HEK293 (cell line): ENCODE results near the gene CCDC149.

Experiments used
- CTCF ChIA-PET: fragments of 350-600 bp; formaldehyde crosslinking; extraction: SDS; loops from one replicate; lab custom pipeline; 2021; ENCODE audit warnings: antibody characterized with exemption; lab: Yijun Ruan, JAX
- POLR2A ChIA-PET: fragments of 300-600 bp; formaldehyde crosslinking; extraction: SDS; loops from one replicate; lab custom pipeline; 2020; ENCODE audit warnings: antibody characterized with exemption, inconsistent platforms; lab: Yijun Ruan, JAX
- H3K27ac ChIP-seq: fragments of 200-500 bp; sonication (Bioruptor generic); 2 replicates; pipeline ENCODE4 v1.5.1; 2014; ENCODE audit warnings: low read depth, low read length, control low read depth, inconsistent platforms; ENCODE audit errors: extremely low read depth
- H3K36me3 ChIP-seq, 2 experiments: fragments of 200-500 bp in 1 of 2; sonication (Bioruptor generic) in 1 of 2; 1 replicate in 1 of 2; 2 replicates in 1 of 2; pipeline ENCODE4 v1.5.1; 2014 to 2017; ENCODE audit warnings: inconsistent platforms in 2 of 2, low read length in 2 of 2; ENCODE audit not compliant: control insufficient read depth in 2 of 2, insufficient read depth in 1 of 2
- H3K4me1 ChIP-seq: fragments of 200-500 bp; sonication (Bioruptor generic); 2 replicates; pipeline ENCODE4 v1.5.1; 2014; ENCODE audit warnings: mild to moderate bottlenecking, low read length, inconsistent platforms; ENCODE audit not compliant: control insufficient read depth, insufficient read depth
- H3K4me3 ChIP-seq: 2 replicates; pipeline ENCODE4 v1.5.1; 2011; ENCODE audit warnings: low read depth, mild to moderate bottlenecking, control low read depth, low read length, moderate library complexity
- H3K9me3 ChIP-seq: fragments of 200-500 bp; sonication (Bioruptor generic); 2 replicates; pipeline ENCODE4 v1.5.1; 2014; ENCODE audit warnings: low read depth, low read length, inconsistent platforms; ENCODE audit not compliant: control insufficient read depth, insufficient read depth
- GFI1B ChIP-seq: fragments of 450-650 bp; formaldehyde crosslinking; IDR thresholded peaks from 2 replicates; pipeline ENCODE4 v1.5.1; 2016; ENCODE audit warnings: missing biosample characterization, missing genetic modification characterization
- KLF8 ChIP-seq: fragments of 450-650 bp; formaldehyde crosslinking; IDR thresholded peaks from 2 replicates; pipeline ENCODE4 v1.5.1; 2016; ENCODE audit warnings: missing biosample characterization, missing genetic modification characterization
- SETDB1 ChIP-seq: IDR thresholded peaks from one replicate; pipeline ENCODE4 v1.6.1; 2017; ENCODE audit warnings: mild to moderate bottlenecking, low read length, moderate library complexity, mixed read lengths; ENCODE audit not compliant: insufficient read length
- WT1 ChIP-seq: fragments of 450-650 bp; formaldehyde crosslinking; IDR thresholded peaks from 2 replicates; pipeline ENCODE4 v1.5.1; 2016; ENCODE audit warnings: missing biosample characterization, missing genetic modification characterization
- ZNF148 ChIP-seq: fragments of 450-650 bp; formaldehyde crosslinking; IDR thresholded peaks from 2 replicates; pipeline ENCODE4 v1.5.0; 2017; ENCODE audit warnings: missing biosample characterization, missing genetic modification characterization, borderline replicate concordance
- ZNF16 ChIP-seq: fragments of 450-650 bp; formaldehyde crosslinking; IDR thresholded peaks from 2 replicates; pipeline ENCODE4 v1.5.1; 2016; ENCODE audit warnings: low read depth, missing biosample characterization, missing genetic modification characterization
- ZNF175 ChIP-seq: fragments of 450-650 bp; formaldehyde crosslinking; IDR thresholded peaks from 2 replicates; pipeline ENCODE4 v1.5.1; 2016; ENCODE audit warnings: missing biosample characterization, missing genetic modification characterization
- ZNF19 ChIP-seq: fragments of 450-650 bp; formaldehyde crosslinking; IDR thresholded peaks from 2 replicates; pipeline ENCODE4; 2016; ENCODE audit warnings: missing biosample characterization, missing genetic modification characterization, low read depth
- ZNF202 ChIP-seq: fragments of 450-650 bp; formaldehyde crosslinking; IDR thresholded peaks from 2 replicates; pipeline ENCODE4 v1.5.1; 2016; ENCODE audit warnings: missing biosample characterization, missing genetic modification characterization, borderline replicate concordance
- ZNF354C ChIP-seq: fragments of 450-650 bp; formaldehyde crosslinking; IDR thresholded peaks from 2 replicates; pipeline ENCODE4 v1.5.1; 2016; ENCODE audit warnings: missing biosample characterization, missing genetic modification characterization, low read depth, borderline replicate concordance
- ZNF366 ChIP-seq: fragments of 450-650 bp; formaldehyde crosslinking; conservative IDR thresholded peaks from 2 replicates; pipeline ENCODE4 v1.5.1; 2016; ENCODE audit warnings: missing biosample characterization, missing genetic modification characterization
- ZNF404 ChIP-seq: fragments of 450-650 bp; formaldehyde crosslinking; IDR thresholded peaks from 2 replicates; pipeline ENCODE4 v1.5.1; 2017; ENCODE audit warnings: missing biosample characterization, missing genetic modification characterization
- ZNF488 ChIP-seq: fragments of 450-650 bp; formaldehyde crosslinking; IDR thresholded peaks from 2 replicates; pipeline ENCODE4 v1.5.1; 2016; ENCODE audit warnings: missing biosample characterization, missing genetic modification characterization
- ZNF664 ChIP-seq: fragments of 450-650 bp; formaldehyde crosslinking; IDR thresholded peaks from 2 replicates; pipeline ENCODE4 v1.5.1; 2016; ENCODE audit warnings: missing biosample characterization, missing genetic modification characterization
- ZNF707 ChIP-seq: fragments of 450-650 bp; formaldehyde crosslinking; IDR thresholded peaks from 2 replicates; pipeline ENCODE4 v1.5.1; 2016; ENCODE audit warnings: missing biosample characterization, missing genetic modification characterization
- TF ChIP-seq, protein P1 (sequence below): fragments of 450-650 bp; formaldehyde crosslinking; IDR thresholded peaks from 2 replicates; pipeline ENCODE4 v1.5.1; 2016; ENCODE audit warnings: missing biosample characterization, missing genetic modification characterization
- TF ChIP-seq, protein P2 (sequence below): IDR thresholded peaks from 2 replicates; pipeline ENCODE4 v1.6.1; 2011; ENCODE audit warnings: mild to moderate bottlenecking, low read depth, low read length, borderline replicate concordance

The CCDC149 gene

DNA sequence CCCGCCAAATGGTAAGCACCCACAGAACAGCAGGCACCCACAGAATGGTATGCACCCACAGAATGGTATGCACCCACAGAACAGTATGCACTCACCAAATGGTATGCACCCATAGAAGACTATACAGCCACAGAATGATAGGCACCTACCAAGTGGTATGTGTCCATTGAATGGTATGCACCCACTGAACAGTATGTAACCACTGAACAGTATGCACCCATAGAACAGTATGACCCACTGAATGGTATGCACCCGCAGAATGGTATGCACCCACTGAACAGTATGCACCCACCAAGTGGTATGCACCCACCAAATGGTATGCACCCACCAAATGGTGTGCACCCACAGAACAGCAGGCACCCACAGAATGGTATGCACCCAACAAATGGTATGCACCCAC is 40.1 kb downstream of the CCDC149 start:
- Histone ChIP-seq H3K36me3 (no peaks in the 10 kb centered on the region), H3K27ac (no peak overlapping the region), H3K9me3 (no peaks in the 10 kb centered on the region)
- CTCF ChIA-PET = no interaction called here
- POLR2A ChIA-PET = no interaction called here
- no peak for TF ChIP-seq ZNF175 (tag by site-specific recombination)
- TF ChIP-seq ZNF19 = no peak
- TF ChIP-seq ZNF354C = no peak
- TF ChIP-seq ZNF664 (tag by site-specific recombination) = no peak
- TF ChIP-seq, all 188 proteins: peak for 0
- no peaks in the 10 kb centered on the region for H3K4me1 ChIP-seq
- H3K4me3 ChIP-seq = no peak overlapping the region

GRCh38 chr4:24871210-24871609 is 41.6 kb downstream of the CCDC149 start:
- POLR2A ChIA-PET = interaction anchor here (0.7 kb wide), 1 partner anchor 8 kb away, joined by 3 read pairs; no protein-coding TSS in a partner anchor
- Histone ChIP-seq H3K9me3 (no peaks in the 10 kb centered on the region), H3K4me1 (no peaks in the 10 kb centered on the region), H3K36me3 (no peaks in the 10 kb centered on the region), H3K27ac (no peak overlapping the region), H3K4me3 (no peak overlapping the region)
- TF ChIP-seq GFI1B (no peak), ZNF202 (tag by site-specific recombination) (no peak), ZNF404 (tag by site-specific recombination) (no peak), WT1 (tag by site-specific recombination) (no peak), ZNF148 (tag by site-specific recombination) (no peak), SETDB1 (no peak), KLF8 (tag by site-specific recombination) (no peak), ZNF16 (tag by site-specific recombination) (no peak)
- TF ChIP-seq, protein P1, sequence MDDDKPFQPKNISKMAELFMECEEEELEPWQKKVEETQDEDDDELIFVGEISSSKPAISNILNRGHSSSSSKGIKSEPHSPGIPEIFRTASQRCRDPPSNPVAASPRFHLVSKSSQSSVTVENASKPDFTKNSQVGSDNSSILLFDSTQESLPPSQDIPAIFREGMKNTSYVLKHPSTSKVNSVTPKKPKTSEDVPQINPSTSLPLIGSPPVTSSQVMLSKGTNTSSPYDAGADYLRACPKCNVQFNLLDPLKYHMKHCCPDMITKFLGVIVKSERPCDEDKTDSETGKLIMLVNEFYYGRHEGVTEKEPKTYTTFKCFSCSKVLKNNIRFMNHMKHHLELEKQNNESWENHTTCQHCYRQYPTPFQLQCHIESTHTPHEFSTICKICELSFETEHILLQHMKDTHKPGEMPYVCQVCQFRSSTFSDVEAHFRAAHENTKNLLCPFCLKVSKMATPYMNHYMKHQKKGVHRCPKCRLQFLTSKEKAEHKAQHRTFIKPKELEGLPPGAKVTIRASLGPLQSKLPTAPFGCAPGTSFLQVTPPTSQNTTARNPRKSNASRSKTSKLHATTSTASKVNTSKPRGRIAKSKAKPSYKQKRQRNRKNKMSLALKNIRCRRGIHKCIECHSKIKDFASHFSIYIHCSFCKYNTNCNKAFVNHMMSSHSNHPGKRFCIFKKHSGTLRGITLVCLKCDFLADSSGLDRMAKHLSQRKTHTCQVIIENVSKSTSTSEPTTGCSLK (tag by site-specific recombination) = no peak
- CTCF ChIA-PET = no interaction called here

- Histone ChIP-seq H3K27ac (no peak overlapping the region), H3K4me3 (no peak overlapping the region), H3K36me3 (no peaks in the 10 kb centered on the region), H3K4me1 (no peaks in the 10 kb centered on the region), H3K9me3 (no peaks in the 10 kb centered on the region)
- POLR2A ChIA-PET = no interaction called here
- CTCF ChIA-PET = no interaction called here
- TF ChIP-seq ZNF488 (tag by site-specific recombination) = no peak
- TF ChIP-seq, protein P2, sequence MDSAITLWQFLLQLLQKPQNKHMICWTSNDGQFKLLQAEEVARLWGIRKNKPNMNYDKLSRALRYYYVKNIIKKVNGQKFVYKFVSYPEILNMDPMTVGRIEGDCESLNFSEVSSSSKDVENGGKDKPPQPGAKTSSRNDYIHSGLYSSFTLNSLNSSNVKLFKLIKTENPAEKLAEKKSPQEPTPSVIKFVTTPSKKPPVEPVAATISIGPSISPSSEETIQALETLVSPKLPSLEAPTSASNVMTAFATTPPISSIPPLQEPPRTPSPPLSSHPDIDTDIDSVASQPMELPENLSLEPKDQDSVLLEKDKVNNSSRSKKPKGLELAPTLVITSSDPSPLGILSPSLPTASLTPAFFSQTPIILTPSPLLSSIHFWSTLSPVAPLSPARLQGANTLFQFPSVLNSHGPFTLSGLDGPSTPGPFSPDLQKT = no peak
- TF ChIP-seq ZNF366 (tag by site-specific recombination) = no peak
- TF ChIP-seq ZNF707 (tag by site-specific recombination) = no peak
These were observed 45.0 kb downstream of the CCDC149 start for GRCh38 chr4:24867766-24868296.
